ENCODE results near the gene DOCK4. TPM values are rescaled to one million over a fixed set of nuclear protein-coding genes. Genes with fewer than 3 reads are reported as not detected.

DOCK4 gene
- total RNA-seq, 1 donor from 2014 or later, result 70.9 TPM

- no peak for DNase-seq (ENCODE audit: low spot score in 2 of 2)
- no peak for FAIRE-seq
Measured at GRCh38 chr7:112022128-112022527, 184.1 kb downstream of the DOCK4 start.

GRCh38 chr7:112021379-112022044 lies 184.7 kb downstream of the DOCK4 start:
- DNase-seq (ENCODE audit: low spot score in 2 of 2) (no peak), FAIRE-seq (no peak)

GRCh38 chr7:112020800-112021199 lies 185.4 kb downstream of the DOCK4 start:
- FAIRE-seq, result no peak
- no peak for DNase-seq (ENCODE audit: low spot score in 2 of 2)

GRCh38 chr7:112019932-112020331 lies 186.3 kb downstream of the DOCK4 start:
- no peak for FAIRE-seq

GRCh38 chr7:112018305-112019030 lies 187.7 kb downstream of the DOCK4 start:
- DNase-seq (ENCODE audit: low spot score in 2 of 2), result no peak
- no peak for FAIRE-seq

More at GRCh38 chr7:112019932-112020331, 186.3 kb downstream of the DOCK4 start:
- DNase-seq (ENCODE audit: low spot score in 2 of 2), result no peak

- FAIRE-seq, result no peak
- no peak for DNase-seq (ENCODE audit: low spot score in 2 of 2)
Measured at GRCh38 chr7:112015146-112015545, 191.1 kb downstream of the DOCK4 start.

- DNase-seq (ENCODE audit: low spot score in 2 of 2) (no peak), FAIRE-seq (no peak)
Measured at GRCh38 chr7:112014347-112014746, 191.9 kb downstream of the DOCK4 start.

- FAIRE-seq (no peak), DNase-seq (ENCODE audit: low spot score in 2 of 2) (no peak)
Measured at GRCh38 chr7:112013274-112013673, 192.9 kb downstream of the DOCK4 start.

GRCh38 chr7:112012242-112012641 lies 194.0 kb downstream of the DOCK4 start:
- FAIRE-seq, result no peak

GRCh38 chr7:112010994-112011393 lies 195.2 kb downstream of the DOCK4 start:
- FAIRE-seq, result no peak

More at GRCh38 chr7:112012242-112012641, 194.0 kb downstream of the DOCK4 start:
- no peak for DNase-seq (ENCODE audit: low spot score in 2 of 2)

GRCh38 chr7:112010109-112010508 lies 196.1 kb downstream of the DOCK4 start:
- no peak for DNase-seq (ENCODE audit: low spot score in 2 of 2)
- FAIRE-seq, result no peak

More at GRCh38 chr7:112010994-112011393, 195.2 kb downstream of the DOCK4 start:
- no peak for DNase-seq (ENCODE audit: low spot score in 2 of 2)

- no peak for FAIRE-seq
Measured at GRCh38 chr7:112009081-112009480, 197.1 kb downstream of the DOCK4 start.

GRCh38 chr7:112007185-112007584 lies 199.0 kb downstream of the DOCK4 start:
- no peak for DNase-seq (ENCODE audit: low spot score in 2 of 2)
- FAIRE-seq, result no peak

More at GRCh38 chr7:112009081-112009480, 197.1 kb downstream of the DOCK4 start:
- no peak for DNase-seq (ENCODE audit: low spot score in 2 of 2)

GRCh38 chr7:112006071-112006470 lies 200.1 kb downstream of the DOCK4 start:
- DNase-seq (ENCODE audit: low spot score in 2 of 2) (no peak), FAIRE-seq (no peak)

- DNase-seq (ENCODE audit: low spot score in 2 of 2), result no peak
- FAIRE-seq, result no peak
Measured at GRCh38 chr7:112005205-112005775, 200.9 kb downstream of the DOCK4 start.

GRCh38 chr7:112001091-112001826 lies 204.9 kb downstream of the DOCK4 start:
- no peak for FAIRE-seq
- no peak for DNase-seq (ENCODE audit: low spot score in 2 of 2)

- FAIRE-seq (no peak), DNase-seq (ENCODE audit: low spot score in 2 of 2) (no peak)
Measured at GRCh38 chr7:111998326-111998725, 207.9 kb downstream of the DOCK4 start.

GRCh38 chr7:111997546-111997945 lies 208.7 kb downstream of the DOCK4 start:
- no peak for DNase-seq (ENCODE audit: low spot score in 2 of 2)
- no peak for FAIRE-seq

- no peak for FAIRE-seq
- no peak for DNase-seq (ENCODE audit: low spot score in 2 of 2)
Measured at GRCh38 chr7:111992601-111993000, 213.6 kb downstream of the DOCK4 start.

- no peak for DNase-seq (ENCODE audit: low spot score in 2 of 2)
- no peak for FAIRE-seq
Measured at GRCh38 chr7:111990643-111991042, 215.6 kb downstream of the DOCK4 start.

GRCh38 chr7:111987886-111988285 lies 218.3 kb downstream of the DOCK4 start:
- DNase-seq (ENCODE audit: low spot score in 2 of 2) (no peak), FAIRE-seq (no peak)
